ENCODE measurements around the gene EPB41L2. TPM values are rescaled to one million over a fixed set of nuclear protein-coding genes. Genes with fewer than 3 reads are reported as not detected.
"Not testable (repeated sequence)": the region's sequence is repeated elsewhere in the genome, so short reads cannot be mapped to it uniquely, and the experiment has no call there.

EPB41L2 gene
- total RNA-seq = 78.5 and 130 TPM in 2 replicates

GRCh38 chr6:131063028-131063763 lies at the start of gene EPB41L2:
EPB41L2 (minus strand) TSS chr6:131063245; CDS start chr6:130956485, 106,760 bp downstream.
- DNase-seq (ENCODE audit: low read depth in 2 of 2) = peak; percentile 91 to 93

- no peak for DNase-seq (ENCODE audit: low read depth in 2 of 2)
These were observed 49.2 kb upstream of the EPB41L2 start for GRCh38 chr6:131112249-131112648.

DNA sequence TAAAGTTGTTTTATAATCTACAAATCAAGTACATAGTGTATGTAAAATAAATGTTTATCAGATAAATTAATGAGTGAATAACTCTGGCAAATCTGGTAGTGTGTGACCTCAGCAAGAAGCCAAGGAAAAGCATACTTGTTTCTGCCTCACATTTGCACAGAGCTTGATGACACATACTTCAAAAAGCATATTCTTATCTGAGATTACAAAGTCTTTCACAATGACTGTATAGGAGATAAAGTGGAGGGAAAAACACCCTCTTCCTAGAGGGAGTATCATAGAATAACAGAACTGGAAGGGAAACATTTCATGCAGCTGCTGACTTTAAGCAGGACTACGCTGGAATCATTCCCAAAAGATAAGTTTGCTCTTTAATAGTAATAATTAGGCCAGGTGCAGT lies 44.1 kb upstream of the EPB41L2 start:
- DNase-seq (ENCODE audit: low read depth in 2 of 2) = peak in 1 of 2 donors; percentile 36

DNA sequence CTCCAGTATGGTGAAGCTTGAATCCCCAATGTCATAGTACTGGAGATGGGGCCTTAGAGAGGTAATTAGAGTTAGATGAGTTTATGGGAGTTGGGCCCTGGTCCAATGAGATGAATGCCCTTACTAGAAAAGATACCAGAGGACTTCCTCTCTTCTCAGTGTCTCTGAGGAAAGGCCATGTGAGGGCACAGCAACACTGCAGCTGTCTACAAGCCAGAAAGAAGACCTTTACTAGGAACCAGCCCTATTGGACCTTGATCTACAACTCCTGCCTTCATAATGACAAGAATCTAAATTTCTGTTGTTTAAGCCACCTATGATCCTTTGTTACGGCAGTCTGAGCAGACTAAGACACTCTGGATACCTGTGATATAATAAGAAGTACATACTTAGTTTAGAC lies 40.9 kb upstream of the EPB41L2 start:
- DNase-seq (ENCODE audit: low read depth in 2 of 2) = no peak

GRCh38 chr6:131103296-131103695 lies 40.3 kb upstream of the EPB41L2 start:
- DNase-seq (ENCODE audit: low read depth in 2 of 2) = no peak

DNA sequence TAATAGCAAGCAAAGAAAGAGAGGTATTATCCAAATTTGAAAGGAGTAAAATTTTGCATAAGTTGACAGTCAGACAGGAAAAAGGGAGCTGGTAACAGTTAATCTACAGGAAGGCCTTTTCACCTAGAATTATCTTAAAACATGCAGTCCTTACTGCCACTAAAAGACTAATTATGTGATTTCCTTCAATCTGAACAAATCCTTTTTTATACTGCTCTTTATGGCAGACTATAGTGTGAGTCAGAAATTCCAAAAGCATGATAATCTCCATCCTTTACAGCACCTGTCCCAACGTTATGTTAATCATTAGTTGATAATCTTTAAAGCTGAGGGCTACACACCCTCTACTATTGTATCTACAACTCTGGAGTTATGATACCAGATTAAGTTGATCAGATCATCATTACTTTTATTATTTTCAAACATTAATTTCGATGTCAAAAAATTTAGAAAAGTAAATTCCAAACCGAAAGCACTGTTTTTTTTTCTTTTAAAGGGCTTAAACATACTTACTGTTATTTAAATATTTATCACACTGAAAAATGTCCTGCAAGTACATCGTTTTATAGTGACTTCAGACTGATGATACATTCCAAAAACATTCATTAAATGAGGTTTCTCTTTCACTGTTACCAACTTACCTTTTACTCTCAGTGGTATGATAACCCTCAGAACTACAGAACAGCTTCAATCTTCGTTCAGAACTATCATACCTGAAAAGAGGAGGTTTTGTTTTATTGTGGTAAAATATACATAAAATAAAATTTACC lies 39.1 kb upstream of the EPB41L2 start:
- DNase-seq (ENCODE audit: low read depth in 2 of 2) = peak in 1 of 2 donors; percentile 28

- DNase-seq (ENCODE audit: low read depth in 2 of 2) = no peak
These were observed 33.7 kb upstream of the EPB41L2 start for GRCh38 chr6:131096786-131097185.

DNA sequence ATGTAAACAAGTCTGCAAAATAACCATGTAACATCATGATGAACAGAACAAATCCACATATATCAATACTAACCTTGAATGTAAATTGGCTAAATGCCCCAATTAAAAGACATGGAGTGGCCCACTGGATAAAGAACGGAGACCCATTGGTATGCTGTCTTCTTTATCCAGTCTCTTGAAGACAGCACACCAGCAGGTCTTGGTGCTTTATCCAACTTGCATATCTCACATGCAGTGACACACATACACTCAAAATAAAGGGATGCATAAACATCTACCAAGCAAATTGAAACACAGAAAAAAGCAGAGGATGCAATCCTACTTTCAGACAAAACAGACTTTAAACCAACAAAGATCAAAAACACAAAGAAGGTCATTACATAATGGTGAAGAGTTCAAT lies 30.3 kb upstream of the EPB41L2 start:
- DNase-seq (ENCODE audit: low read depth in 2 of 2) = no peak

DNA sequence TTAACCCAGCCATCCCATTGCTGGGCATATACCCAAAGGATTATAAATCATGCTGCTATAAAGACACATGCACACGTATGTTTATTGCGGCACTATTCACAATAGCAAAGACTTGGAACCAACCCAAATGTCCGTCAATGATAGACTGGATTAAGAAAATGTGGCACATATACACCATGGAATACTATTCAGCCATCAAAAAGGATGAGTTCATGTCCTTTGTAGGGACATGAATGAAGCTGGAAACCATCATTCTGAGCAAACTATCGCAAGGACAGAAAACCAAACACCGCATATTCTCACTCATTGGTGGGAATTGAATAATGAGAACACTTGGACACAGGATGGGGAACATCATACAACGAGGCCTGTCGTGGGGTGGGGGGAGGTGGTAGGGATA lies 28.9 kb upstream of the EPB41L2 start:
- DNase-seq (ENCODE audit: low read depth in 2 of 2) = not testable (repeated sequence)

DNA sequence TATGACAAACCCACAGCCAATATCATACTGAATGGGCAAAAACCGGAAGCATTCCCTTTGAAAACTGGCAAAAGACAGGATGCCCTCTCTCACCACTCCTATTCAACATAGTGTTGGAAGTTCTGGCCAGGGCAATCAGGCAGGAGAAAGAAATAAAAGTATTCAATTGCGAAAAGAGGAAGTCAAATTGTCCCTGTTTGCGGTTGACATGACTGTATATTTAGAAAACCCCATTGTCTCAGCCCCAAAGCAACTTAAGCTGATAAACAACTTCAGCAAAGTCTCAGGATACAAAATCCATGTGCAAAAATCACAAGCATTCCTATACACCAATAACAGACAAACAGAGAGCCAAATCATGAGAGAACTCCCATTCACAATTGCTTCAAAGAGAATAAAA lies 27.3 kb upstream of the EPB41L2 start:
- DNase-seq (ENCODE audit: low read depth in 2 of 2) = not testable (repeated sequence)

- DNase-seq (ENCODE audit: low read depth in 2 of 2) = no peak
These were observed 21.9 kb upstream of the EPB41L2 start for GRCh38 chr6:131084982-131085381.

DNA sequence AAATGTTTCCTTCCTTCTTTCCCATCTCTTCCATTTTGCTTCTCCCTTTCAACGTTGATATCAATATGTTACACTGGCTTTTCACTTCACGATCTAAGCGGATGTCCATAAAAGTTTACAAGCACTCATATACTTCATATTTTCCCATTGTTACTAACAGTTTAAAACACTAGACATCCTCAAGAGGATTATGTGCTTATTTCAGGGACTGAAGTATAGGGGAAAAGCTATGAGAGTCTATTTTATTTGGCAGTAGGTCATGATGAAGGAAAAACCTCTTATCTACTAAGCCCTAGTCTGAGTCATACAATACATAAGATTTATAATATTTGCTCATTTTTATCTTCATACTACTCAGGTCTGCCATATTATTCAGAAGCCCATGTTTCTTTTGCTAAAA lies 20.6 kb upstream of the EPB41L2 start:
- no peak for DNase-seq (ENCODE audit: low read depth in 2 of 2)

DNA sequence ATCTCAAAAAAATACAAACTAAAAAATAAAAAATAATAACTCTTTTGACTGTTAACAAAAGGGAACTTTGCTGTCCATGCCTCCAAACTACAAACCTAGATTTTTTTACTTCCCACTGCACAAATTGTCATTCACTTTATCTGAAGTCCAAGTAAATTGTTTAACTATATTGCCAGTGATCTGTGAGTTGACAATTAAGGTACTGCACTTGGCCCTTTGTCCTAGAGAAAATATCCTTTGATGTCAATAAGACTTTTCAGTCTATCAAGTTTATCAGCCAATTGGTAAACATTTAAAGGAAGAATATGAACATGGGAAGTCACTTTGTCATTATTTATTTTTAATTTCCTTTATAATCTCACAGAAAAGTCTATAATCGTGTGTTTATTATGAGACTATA lies 19.3 kb upstream of the EPB41L2 start:
- no peak for DNase-seq (ENCODE audit: low read depth in 2 of 2)

DNA sequence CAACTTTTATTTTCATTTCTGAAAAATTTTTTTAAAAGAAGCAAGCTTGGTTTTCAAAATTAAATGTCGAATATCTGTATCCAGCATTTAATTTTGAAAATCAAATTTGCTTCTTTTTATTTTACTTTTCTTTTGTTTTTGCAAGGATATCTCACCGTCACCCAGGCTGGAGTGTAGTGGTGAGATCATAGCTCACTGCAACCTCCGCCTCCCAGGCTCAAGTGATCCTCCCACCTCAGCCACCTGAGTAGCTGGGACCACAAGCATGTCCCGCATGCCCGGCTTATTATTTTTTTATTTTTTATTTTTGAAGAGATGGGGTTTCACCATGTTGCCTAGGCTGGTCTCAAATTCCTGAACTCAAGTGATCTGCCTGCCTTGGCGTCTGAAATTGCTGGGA lies 17.0 kb upstream of the EPB41L2 start:
- DNase-seq (ENCODE audit: low read depth in 2 of 2) = no peak

DNA sequence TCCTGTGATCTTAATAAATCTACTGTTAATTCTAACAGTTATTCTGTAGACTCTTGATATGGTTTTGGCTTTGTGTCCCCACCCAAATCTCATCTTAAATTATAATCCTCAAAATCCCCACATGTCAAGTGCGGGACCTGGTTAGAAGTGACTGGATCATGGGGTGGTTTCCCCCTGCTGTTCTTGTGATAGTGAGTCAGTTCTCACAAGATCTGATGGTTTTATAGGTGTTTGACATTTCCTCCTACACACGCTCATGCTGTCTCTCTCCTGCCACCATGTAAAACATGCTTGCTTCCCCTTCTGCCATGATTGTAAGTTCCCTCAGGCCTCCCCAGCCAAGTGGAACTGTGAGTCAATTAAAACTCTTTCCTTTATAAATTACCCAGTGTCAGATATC lies 10.5 kb upstream of the EPB41L2 start:
- DNase-seq (ENCODE audit: low read depth in 2 of 2) = no peak

DNA sequence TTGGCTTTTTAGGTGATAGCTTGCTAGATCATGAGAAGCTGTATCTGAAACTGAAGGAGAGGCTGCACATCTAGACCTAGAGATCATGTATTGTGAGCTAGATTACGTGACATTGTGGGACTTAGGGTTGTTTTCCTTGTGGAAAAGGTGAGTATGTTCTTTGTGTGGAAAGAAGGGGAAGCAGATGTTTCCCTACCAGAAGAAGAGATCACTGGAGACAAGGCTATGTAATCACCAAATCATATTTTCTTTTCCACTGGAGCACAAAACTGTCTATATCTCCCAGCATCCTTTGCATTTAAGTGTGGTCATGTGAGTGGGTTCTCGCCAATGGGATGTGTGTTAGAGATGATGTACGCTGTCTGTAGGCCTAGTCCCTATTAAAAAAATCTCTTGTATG lies 7.0 kb upstream of the EPB41L2 start:
- DNase-seq (ENCODE audit: low read depth in 2 of 2) = peak; percentile 39 to 83

DNA sequence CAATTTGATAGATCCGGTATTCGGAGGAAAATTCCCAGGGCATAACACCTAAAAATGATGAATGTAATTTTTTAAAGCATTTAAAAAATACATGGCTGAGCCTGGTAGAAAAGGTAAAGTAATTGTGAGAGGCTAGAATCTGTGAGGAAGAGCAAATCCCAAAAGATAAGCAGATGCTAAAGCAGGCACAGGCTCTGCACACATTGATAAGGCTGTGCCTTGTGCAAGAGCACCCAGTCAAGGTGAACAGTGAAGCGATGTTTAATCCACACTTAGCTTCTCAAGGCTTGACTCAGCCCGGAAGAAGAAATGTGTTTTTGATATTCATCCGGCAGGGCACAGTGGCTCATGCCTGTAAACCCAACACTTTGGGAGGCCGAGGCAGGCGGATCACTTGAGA lies 5.1 kb upstream of the EPB41L2 start:
- no peak for DNase-seq (ENCODE audit: low read depth in 2 of 2)

DNA sequence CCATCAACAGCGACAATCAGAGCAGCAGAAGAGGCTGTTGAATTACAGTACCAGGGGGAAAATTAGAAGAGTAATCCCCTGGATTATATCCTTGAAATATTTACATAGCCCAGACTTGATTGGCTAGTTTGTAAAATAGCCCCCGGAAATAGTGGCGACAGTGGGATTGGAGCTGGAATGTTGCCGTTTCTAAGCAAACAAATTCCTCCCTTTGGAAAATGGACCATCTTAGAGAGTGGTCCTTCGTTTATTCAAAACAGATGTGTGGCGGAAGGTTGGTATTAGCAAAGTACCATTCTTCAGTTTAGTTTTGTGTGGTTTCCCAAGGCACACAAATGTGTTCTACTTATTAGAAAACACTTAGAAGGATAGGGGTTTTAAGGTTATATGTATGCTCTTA lies 4.5 kb upstream of the EPB41L2 start:
- DNase-seq (ENCODE audit: low read depth in 2 of 2) = no peak

DNA sequence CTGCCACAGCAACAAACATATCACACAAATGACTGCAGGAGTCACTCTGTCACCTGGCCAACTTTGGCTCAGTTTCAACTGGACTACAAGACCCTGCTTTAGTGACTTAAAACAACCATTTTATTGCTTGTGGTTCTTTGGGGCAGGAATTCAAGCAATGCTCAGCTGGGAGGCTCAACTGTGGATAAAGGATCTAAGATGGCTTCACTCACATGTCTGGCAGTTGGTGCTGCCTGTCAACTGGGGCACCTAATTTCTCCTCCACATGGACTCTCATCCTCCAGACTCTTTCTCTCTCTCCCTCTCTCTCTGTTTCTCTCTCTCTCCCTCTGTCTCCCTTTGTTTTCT lies 2.8 kb upstream of the EPB41L2 start:
- no peak for DNase-seq (ENCODE audit: low read depth in 2 of 2)

GRCh38 chr6:131065112-131065823 lies 2.2 kb upstream of the EPB41L2 start:
- no peak for DNase-seq (ENCODE audit: low read depth in 2 of 2)

GRCh38 chr6:131063764-131064272 lies 773 bp upstream of the EPB41L2 start:
- DNase-seq (ENCODE audit: low read depth in 2 of 2) = no peak

All from lung microvascular endothelial cell (primary cell).